Trophoblast cell (in vitro differentiated cells and primary cell): ENCODE data around the gene BCL7C.

Source experiments
- DNase-seq, 2 donors: peaks; one replicate each; pipeline ENCODE4 v3.0.0-alpha.2; 2016
- H2AFZ ChIP-seq: 2 replicates; pipeline ENCODE4 v1.6.1; 2013; ENCODE audit warnings: low read length, moderate library complexity, mild to moderate bottlenecking; ENCODE audit not compliant: insufficient read depth, poor library complexity
- H2AK5ac ChIP-seq: 2 replicates; pipeline ENCODE4 v1.6.1; 2013; ENCODE audit warnings: mild to moderate bottlenecking, low read length
- H2BK120ac ChIP-seq: 2 replicates; pipeline ENCODE4 v1.6.1; 2013; ENCODE audit warnings: low read length, mild to moderate bottlenecking, moderate library complexity; ENCODE audit not compliant: insufficient read depth, poor library complexity
- H2BK12ac ChIP-seq: 2 replicates; pipeline ENCODE4 v1.6.1; 2013; ENCODE audit warnings: mild to moderate bottlenecking, low read length, moderate library complexity
- H2BK5ac ChIP-seq: 2 replicates; pipeline ENCODE4 v1.6.1; 2013; ENCODE audit warnings: low read length, low read depth, moderate library complexity, mild to moderate bottlenecking; ENCODE audit not compliant: poor library complexity
- H3K14ac ChIP-seq: 2 replicates; pipeline ENCODE4 v1.6.1; 2013; ENCODE audit warnings: mild to moderate bottlenecking, low read length
- H3K18ac ChIP-seq: 2 replicates; pipeline ENCODE4 v1.6.1; 2013; ENCODE audit warnings: mild to moderate bottlenecking, low read length
- H3K23ac ChIP-seq: 2 replicates; pipeline ENCODE4 v1.6.1; 2013; ENCODE audit warnings: low read length
- H3K27ac ChIP-seq: 2 replicates; pipeline ENCODE4 v1.5.1; 2013; ENCODE audit warnings: low read depth, mild to moderate bottlenecking, inconsistent platforms, low read length, moderate library complexity
- H3K27me3 ChIP-seq: 2 replicates; pipeline ENCODE4 v1.6.1; 2013; ENCODE audit warnings: inconsistent platforms, mild to moderate bottlenecking, low read length, moderate library complexity; ENCODE audit not compliant: insufficient read depth
- H3K36me3 ChIP-seq, 2 experiments: 1 replicate in 1 of 2; 2 replicates in 1 of 2; pipeline ENCODE4 v1.6.1; 2013; ENCODE audit warnings: low read length in 2 of 2, mild to moderate bottlenecking in 2 of 2, moderate library complexity in 1 of 2; ENCODE audit not compliant: insufficient read depth in 2 of 2, control insufficient read depth in 1 of 2
- H3K4ac ChIP-seq: 2 replicates; pipeline ENCODE4 v1.6.1; 2013; ENCODE audit warnings: low read depth, mild to moderate bottlenecking, low read length, moderate library complexity
- H3K4me1 ChIP-seq, 2 experiments: 1 replicate in 1 of 2; 2 replicates in 1 of 2; pipeline ENCODE4 v1.6.1; 2013; ENCODE audit warnings: low read length in 2 of 2, mild to moderate bottlenecking in 2 of 2, moderate library complexity in 1 of 2; ENCODE audit not compliant: insufficient read depth in 2 of 2, control insufficient read depth in 1 of 2
- H3K4me2 ChIP-seq: 2 replicates; pipeline ENCODE4 v1.6.1; 2013; ENCODE audit warnings: inconsistent platforms, mild to moderate bottlenecking, low read length, moderate library complexity
- H3K4me3 ChIP-seq: 2 replicates; pipeline ENCODE4 v1.5.1; 2013; ENCODE audit warnings: mild to moderate bottlenecking, low read depth, low read length, inconsistent platforms
- H3K79me1 ChIP-seq: one replicate; pipeline ENCODE4 v1.6.1; 2013; ENCODE audit warnings: low read length
- H3K79me2 ChIP-seq: 2 replicates; pipeline ENCODE4 v1.6.1; 2013; ENCODE audit warnings: low read length, mild to moderate bottlenecking; ENCODE audit not compliant: control insufficient read depth, insufficient read depth, poor library complexity
- H3K9ac ChIP-seq: 2 replicates; pipeline ENCODE4 v1.6.1; 2013; ENCODE audit warnings: mild to moderate bottlenecking, low read length
- H3K9me3 ChIP-seq: 2 replicates; pipeline ENCODE4 v1.6.1; 2013; ENCODE audit warnings: low read depth, mild to moderate bottlenecking, control low read depth, inconsistent platforms, low read length; ENCODE audit not compliant: insufficient read depth
- H4K12ac ChIP-seq: 2 replicates; pipeline ENCODE4 v1.6.1; 2013; ENCODE audit warnings: low read depth, mild to moderate bottlenecking, low read length, moderate library complexity
- H4K8ac ChIP-seq: 2 replicates; pipeline ENCODE4 v1.6.1; 2013; ENCODE audit warnings: low read depth, mild to moderate bottlenecking, low read length, moderate library complexity
- H4K91ac ChIP-seq: one replicate; pipeline ENCODE4 v1.6.1; 2013; ENCODE audit warnings: low read depth, mild to moderate bottlenecking, low read length, moderate library complexity
- WGBS: extraction: QIAGEN DNeasy Blood & Tissue Kit; methylation state at CpG from one replicate; pipeline ENCODE4 v1.1.7; 2013; ENCODE audit warnings: missing lambda C conversion rate; ENCODE audit not compliant: insufficient read length, insufficient coverage; ENCODE audit errors: extremely low coverage; 5-methylcytosine and 5-hydroxymethylcytosine counted together

The BCL7C gene

DNA sequence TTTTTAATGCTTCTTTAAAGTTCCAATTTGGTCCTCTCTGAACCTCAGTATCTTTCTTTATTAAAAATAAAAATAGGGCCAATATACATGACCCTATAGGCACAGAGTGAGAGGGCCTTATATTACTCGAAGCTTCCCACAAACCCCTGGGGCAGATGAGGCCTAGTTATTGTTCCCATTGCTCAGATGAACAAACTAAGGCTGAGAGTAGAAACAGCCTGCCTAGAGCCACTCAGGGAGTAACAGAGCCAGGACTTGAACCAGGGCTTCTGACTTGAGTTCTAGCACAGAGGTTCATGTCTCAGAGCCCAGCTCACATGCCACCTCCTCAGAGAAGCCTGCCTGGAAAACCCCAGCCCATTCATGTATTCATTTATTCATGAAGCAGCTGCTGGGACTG is 7.7 kb downstream of the BCL7C start:
- no peaks in the 10 kb centered on the region for H3K9me3 ChIP-seq

DNA sequence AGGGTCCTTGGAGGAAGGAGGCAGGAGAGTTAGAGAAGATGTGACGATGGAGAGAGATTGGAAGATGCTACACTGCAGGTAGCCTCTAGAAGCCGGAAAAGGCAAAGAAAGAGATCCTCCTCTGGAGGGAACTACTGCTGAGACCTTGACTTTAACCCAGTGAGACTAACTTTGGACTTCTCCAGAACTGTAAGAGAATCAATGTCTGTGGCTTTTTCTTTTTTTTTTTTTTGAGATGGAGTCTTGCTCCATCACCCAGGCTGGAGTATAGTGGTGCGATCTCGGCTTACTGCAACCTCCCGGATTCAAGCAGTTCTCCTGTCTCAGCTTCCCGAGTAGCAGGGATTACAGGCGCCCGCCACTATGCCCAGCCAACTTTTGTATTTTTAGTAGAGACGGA is 8.7 kb downstream of the BCL7C start:
- no peak overlapping the region for H2BK120ac ChIP-seq
- H3K27me3 ChIP-seq, result no peaks in the 10 kb centered on the region
- no peaks in the 10 kb centered on the region for H3K79me1 ChIP-seq
- no peak overlapping the region for H3K9ac ChIP-seq
- H2BK5ac ChIP-seq, result no peak overlapping the region
- H4K91ac ChIP-seq, result no peak overlapping the region
- H2AFZ ChIP-seq, result no peak overlapping the region
- H3K36me3 ChIP-seq, result peaks cover 24 to 32% of the 10 kb centered on the region in 2 experiments
- H3K18ac ChIP-seq, result no peak overlapping the region
- H3K4me1 ChIP-seq, result peaks cover 5 to 6% of the 10 kb centered on the region in 2 experiments
- no peak overlapping the region for H4K8ac ChIP-seq
- WGBS, result no CpG with 5 or more reads among the region's 9 CpGs
- no peaks in the 10 kb centered on the region for H3K79me2 ChIP-seq
- H3K4me2 ChIP-seq, result no peak overlapping the region
- H2BK12ac ChIP-seq, result no peak overlapping the region
- H3K9me3 ChIP-seq, result no peaks in the 10 kb centered on the region
- H2AK5ac ChIP-seq, result no peak overlapping the region
- no peak overlapping the region for H4K12ac ChIP-seq
- H3K14ac ChIP-seq, result no peak overlapping the region
- no peak overlapping the region for H3K27ac ChIP-seq
- no peak for DNase-seq
- H3K4me3 ChIP-seq, result no peak overlapping the region
- no peak overlapping the region for H3K23ac ChIP-seq
- H3K4ac ChIP-seq, result no peak overlapping the region

More for the DNA sequence above, 7.7 kb downstream of the BCL7C start:
- Histone ChIP-seq H3K14ac (no peak overlapping the region), H3K27ac (no peak overlapping the region), H2AFZ (no peak overlapping the region), H3K23ac (no peak overlapping the region), H3K9ac (no peak overlapping the region), H3K79me2 (no peaks in the 10 kb centered on the region), H2BK12ac (no peak overlapping the region), H2BK120ac (no peak overlapping the region), H4K8ac (no peak overlapping the region), H3K4me1 (peaks cover 5 to 6% of the 10 kb centered on the region in 2 experiments), H3K4ac (no peak overlapping the region), H2BK5ac (no peak overlapping the region), H2AK5ac (no peak overlapping the region), H4K12ac (no peak overlapping the region), H3K27me3 (no peaks in the 10 kb centered on the region), H3K4me2 (no peak overlapping the region), H3K18ac (no peak overlapping the region), H4K91ac (no peak overlapping the region), H3K79me1 (no peaks in the 10 kb centered on the region), H3K36me3 (peaks cover 24 to 33% of the 10 kb centered on the region in 2 experiments), H3K4me3 (no peak overlapping the region)
- no CpG with 5 or more reads among the region's 1 CpG for WGBS
- no peak for DNase-seq

DNA sequence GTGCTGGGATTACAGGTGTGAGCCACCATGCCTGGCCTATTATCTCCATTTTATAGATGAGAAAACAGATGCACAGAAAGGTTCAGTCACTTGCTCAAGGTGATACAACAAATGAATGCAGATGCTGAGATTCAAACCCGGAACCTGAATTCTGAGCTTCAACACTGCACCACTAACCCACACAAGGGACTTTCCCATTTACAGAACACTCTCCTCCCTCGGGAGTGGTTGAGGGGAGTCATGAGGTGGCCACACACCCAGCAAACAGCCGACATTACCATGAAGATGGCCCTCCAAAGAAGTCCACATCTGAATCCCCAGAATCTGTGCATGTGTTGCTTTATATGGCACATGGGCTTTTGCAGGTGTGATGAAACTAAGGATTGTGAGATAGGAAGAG is 9.1 kb downstream of the BCL7C start:
- Histone ChIP-seq H3K4me3 (no peak overlapping the region), H3K79me2 (no peaks in the 10 kb centered on the region), H4K91ac (no peak overlapping the region), H2BK120ac (no peak overlapping the region), H3K4me2 (no peak overlapping the region), H3K23ac (no peak overlapping the region), H3K9me3 (no peaks in the 10 kb centered on the region), H3K4ac (no peak overlapping the region), H3K27ac (no peak overlapping the region), H2AFZ (no peak overlapping the region), H3K14ac (no peak overlapping the region), H2BK12ac (no peak overlapping the region), H2AK5ac (no peak overlapping the region), H3K18ac (no peak overlapping the region), H3K36me3 (peaks cover 23 to 32% of the 10 kb centered on the region in 2 experiments), H4K12ac (no peak overlapping the region), H4K8ac (no peak overlapping the region), H2BK5ac (no peak overlapping the region), H3K9ac (no peak overlapping the region), H3K79me1 (no peaks in the 10 kb centered on the region), H3K27me3 (no peaks in the 10 kb centered on the region), H3K4me1 (peaks cover 5 to 6% of the 10 kb centered on the region in 2 experiments)
- WGBS, result no CpG with 5 or more reads among the region's 3 CpGs
- DNase-seq, result no peak

DNA sequence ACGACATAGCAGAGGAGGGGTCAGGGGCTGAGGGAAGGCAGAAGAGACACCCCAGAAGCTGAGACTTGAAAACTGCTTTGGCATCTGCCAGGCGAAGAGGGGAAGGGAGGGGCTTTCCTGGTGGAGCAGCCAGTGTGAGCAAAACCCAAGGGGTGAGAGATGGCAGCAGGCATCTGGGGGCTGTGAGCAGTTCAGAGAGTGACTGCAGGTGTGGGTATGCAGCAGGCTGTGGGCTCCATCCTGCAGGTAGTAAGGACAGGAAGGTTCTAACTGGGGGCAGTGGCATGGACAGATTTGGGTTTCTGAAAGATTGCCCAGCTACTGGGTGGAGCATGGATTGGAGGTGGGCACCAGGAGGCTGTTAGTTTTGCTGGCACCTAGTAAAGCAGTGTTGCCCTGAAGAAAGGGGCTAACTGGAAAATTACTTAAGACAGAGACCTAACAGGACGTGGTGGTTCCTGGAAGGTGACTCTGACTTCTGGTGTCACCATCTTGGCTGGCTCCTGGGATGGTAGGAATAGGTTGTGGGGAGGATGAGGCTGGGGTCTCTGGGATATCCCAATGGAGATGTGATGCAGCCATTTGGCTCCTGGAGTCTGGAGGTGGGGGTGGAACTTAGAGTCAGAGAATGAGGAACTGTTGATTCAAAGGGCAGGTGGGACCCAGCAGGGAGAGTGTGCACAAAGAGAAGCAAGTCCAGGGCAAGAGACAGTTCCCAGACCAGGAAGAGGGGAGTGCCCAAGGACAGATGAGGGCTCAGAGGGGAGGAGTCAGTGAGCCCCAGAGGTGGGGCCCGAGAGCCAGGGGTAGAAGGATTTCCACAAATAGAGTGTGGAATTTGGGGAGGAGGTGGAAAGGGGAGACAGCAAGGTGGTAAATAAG is 11.2 kb downstream of the BCL7C start:
- Histone ChIP-seq H4K12ac (no peak overlapping the region), H3K4ac (no peak overlapping the region), H3K4me1 (peaks cover 5 to 6% of the 10 kb centered on the region in 2 experiments), H3K27ac (no peak overlapping the region), H2AFZ (no peak overlapping the region), H3K4me3 (no peak overlapping the region), H3K4me2 (no peak overlapping the region), H4K8ac (no peak overlapping the region), H3K9me3 (no peaks in the 10 kb centered on the region), H2BK12ac (no peak overlapping the region), H3K23ac (no peak overlapping the region), H3K79me1 (no peaks in the 10 kb centered on the region), H2BK120ac (no peak overlapping the region), H3K18ac (no peak overlapping the region), H2BK5ac (no peak overlapping the region), H2AK5ac (no peak overlapping the region), H3K9ac (no peak overlapping the region), H4K91ac (no peak overlapping the region), H3K27me3 (no peaks in the 10 kb centered on the region), H3K79me2 (no peaks in the 10 kb centered on the region), H3K14ac (no peak overlapping the region), H3K36me3 (peaks cover 14 to 25% of the 10 kb centered on the region in 2 experiments)
- no CpG with 5 or more reads among the region's 4 CpGs for WGBS
- DNase-seq, result peak; percentile 36 to 62
